DND-41 (cell line): ENCODE data around the gene ACTA2.

ENCODE experiments used
- CTCF ChIP-seq: IDR thresholded peaks from 2 replicates; pipeline ENCODE4 v1.5.1; 2012; ENCODE audit warnings: borderline replicate concordance, low read length, moderate library complexity, mild to moderate bottlenecking; ENCODE audit not compliant: poor library complexity, severe bottlenecking; ENCODE audit errors: extremely low read depth
- EZH2 ChIP-seq: IDR thresholded peaks from 3 replicates; pipeline ENCODE4 v1.6.1; 2012; ENCODE audit warnings: borderline replicate concordance, low read depth, mild to moderate bottlenecking, moderate library complexity, low read length, inconsistent platforms; ENCODE audit not compliant: severe bottlenecking

- no peak for TF ChIP-seq CTCF
- TF ChIP-seq EZH2: no peak
These were observed 8.8 kb downstream of the ACTA2 start for GRCh38 chr10:88943778-88944177.
